NCI-H2196 treated with DMSO at 0.1 percent for 48 hours (cell line): Measurements from ENCODE around the gene MYORG.

ENCODE experiments used
- DNase-seq: peaks from one replicate; lab custom pipeline; 2025; ENCODE audit not compliant: unreplicated experiment; lab: John Stamatoyannopoulos, UW

Gene MYORG

GRCh38 chr9:34335376-34335775, 41.3 kb downstream of the MYORG start:
- DNase-seq, result no peak

- no peak for DNase-seq
Observed at GRCh38 chr9:34334916-34335315, 41.8 kb downstream of the MYORG start.

- no peak for DNase-seq
Observed at GRCh38 chr9:34334337-34334824, 42.3 kb downstream of the MYORG start.

- DNase-seq, result no peak
Observed at GRCh38 chr9:34333836-34334235, 42.9 kb downstream of the MYORG start.

DNA sequence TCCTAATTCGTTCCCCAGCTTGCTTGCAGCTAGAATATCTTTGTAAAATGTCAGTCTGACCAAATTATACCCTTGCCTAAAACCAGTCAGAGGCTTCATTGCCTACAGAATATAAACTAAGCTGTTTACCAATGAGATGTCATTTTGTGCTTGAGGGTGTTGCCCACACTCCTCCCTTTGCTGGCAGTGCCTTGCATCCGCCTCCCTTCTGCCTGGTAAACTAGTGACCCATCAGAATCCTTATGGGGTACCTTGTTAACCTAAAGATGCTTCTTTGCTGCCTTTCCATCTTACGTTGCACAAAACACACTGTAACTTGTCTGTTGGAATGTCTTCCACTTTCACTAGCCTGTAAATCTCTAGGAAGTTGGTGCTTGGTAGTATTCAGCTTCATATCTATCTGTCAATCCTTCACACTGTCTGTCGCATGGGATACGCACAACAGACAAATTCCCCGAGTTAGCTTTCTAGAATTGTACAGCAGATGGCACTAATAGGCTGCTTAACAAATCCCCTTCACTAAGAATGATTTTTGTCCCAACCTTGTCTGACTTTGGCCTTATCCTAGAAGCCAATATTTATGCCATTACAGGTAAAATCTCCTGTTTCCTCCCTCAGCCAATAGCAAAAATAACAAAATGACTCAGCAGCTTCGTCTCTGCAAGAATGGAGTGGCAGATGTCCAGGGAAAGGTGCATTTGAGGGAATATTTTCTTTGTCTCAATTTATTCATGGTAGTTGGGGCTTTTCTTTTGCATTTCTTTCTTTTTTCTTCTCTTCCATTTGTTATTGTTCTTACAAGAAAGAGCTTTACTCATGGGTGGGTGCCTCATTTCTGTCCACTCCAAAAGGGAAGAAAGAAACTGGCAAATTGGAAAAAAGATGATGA, 44.4 kb downstream of the MYORG start:
- DNase-seq, result peak; percentile 34

DNA sequence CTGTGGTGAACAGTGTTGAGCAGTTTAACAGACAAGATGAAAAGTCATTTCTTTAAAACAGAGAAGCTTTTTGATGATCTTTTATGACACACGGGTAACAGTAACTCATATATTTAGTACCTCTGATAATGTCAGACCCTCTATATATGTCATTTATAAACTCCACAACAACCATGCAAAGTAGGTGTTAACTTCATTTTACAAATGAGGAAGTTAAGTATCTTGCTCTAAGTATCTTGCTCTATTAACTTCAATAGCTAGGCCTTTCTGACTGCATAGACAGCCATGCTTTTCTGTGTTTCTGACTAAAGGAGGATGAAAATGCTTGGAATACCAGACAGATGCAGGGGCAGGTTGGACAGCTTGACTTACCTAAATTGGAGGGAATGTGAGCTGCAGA, 45.5 kb downstream of the MYORG start:
- DNase-seq, result no peak

- peak; percentile 99 for DNase-seq
Observed at GRCh38 chr9:34328987-34329832, 47.5 kb downstream of the MYORG start, which contains the start of the genes KIF24 and NUDT2. Gene KIF24, minus strand, starts transcription at chr9:34329268. Its CDS starts 17,922 bp downstream, at chr9:34311346. Gene NUDT2, plus strand, starts transcription at chr9:34329569. Its CDS starts 9,471 bp downstream, at chr9:34339040.

- no peak for DNase-seq
Observed at GRCh38 chr9:34328500-34328986, 48.2 kb downstream of the MYORG start.

DNA sequence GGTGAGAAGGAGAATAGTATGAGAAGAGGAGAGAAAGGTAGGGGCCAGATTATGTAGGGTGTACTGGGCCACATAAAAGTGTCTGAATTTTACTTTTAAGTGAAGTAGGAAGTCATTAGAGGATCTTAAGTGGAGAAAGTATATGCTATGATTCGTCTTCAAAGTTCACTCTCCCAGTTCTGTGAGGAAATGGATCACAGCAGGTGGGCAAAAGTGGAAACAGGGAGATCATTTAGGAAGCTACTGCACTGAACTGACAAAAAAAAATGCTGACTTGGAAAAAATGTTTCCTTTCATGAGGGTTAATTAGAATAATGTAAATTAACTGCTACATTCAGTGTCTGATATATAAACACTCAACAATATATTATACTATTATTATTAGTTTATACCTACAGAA, 50.0 kb downstream of the MYORG start:
- no peak for DNase-seq

DNA sequence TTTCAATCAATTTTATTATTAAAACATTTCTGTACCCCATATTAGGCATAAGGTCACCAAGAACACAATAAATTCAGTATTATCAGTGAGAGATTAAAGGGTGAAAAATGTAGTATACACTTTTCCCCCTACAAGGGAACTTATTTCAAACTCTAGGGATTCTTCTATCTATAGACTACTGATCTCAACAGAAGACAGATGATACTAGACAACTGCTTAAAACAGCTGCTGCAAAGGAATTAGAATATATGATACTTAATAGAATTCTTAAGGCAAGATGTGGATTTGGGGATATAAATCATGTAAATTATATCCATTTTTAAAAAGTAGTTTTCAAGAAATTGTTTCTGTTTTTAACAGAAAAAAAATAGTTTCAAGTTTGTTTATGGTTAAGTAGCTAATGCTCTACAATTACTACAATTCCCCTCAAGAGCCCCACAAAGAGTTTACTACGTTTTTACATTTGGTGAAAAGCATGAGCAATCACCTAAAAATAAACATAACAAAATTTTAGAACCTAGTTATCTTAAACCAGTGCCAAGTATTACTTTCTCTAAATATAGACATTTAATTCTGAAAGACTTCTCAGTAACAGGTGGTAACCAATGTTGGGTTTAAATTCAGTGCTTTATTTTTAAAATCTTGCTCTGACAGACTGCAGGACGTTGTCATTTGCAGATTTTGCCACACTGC, 53.7 kb downstream of the MYORG start:
- DNase-seq, result no peak

DNA sequence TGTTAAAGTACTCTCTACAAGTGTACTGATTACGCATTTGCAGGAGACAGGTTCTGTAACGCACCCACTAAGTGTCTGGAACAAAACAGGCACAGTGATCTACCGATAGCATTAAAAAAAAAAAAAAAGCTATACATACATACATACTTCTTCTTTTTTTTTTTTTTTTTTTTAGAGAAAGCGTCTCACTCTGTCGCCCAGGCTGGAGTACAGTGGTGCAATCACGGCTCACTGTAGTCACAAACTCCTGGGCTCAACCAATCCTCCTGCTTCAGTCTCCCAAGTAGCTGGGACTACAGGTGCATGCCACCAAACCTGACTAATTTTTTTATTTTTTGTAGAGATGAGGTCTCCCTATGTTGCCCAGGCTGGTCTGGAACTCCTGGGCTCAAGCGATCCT, 55.2 kb downstream of the MYORG start:
- no peak for DNase-seq

- no peak for DNase-seq
Observed at GRCh38 chr9:34318163-34318790, 58.4 kb downstream of the MYORG start.

- DNase-seq, result no peak
Observed at GRCh38 chr9:34317436-34317835, 59.3 kb downstream of the MYORG start.
